WERI-Rb-1 (cell line): ENCODE data around the gene TECTA.
"Not testable (repeated sequence)": the region's sequence is repeated elsewhere in the genome, so short reads cannot be mapped to it uniquely, and the experiment has no call there.

Experiments
- DNase-seq: peaks from one replicate; pipeline ENCODE4 v3.0.0-alpha.2; 2020
- H3K27ac ChIP-seq: fragments of 250-450 bp; sonication (Bioruptor Pico); 2 replicates; pipeline ENCODE4 v1.5.1; 2020; ENCODE audit warnings: mild to moderate bottlenecking, moderate library complexity
- H3K27me3 ChIP-seq: fragments of 250-450 bp; sonication (Bioruptor Pico); 2 replicates; pipeline ENCODE4 v1.5.1; 2021; ENCODE audit warnings: mild to moderate bottlenecking, low read depth, moderate library complexity; ENCODE audit not compliant: insufficient read depth, severe bottlenecking
- H3K36me3 ChIP-seq: fragments of 250-450 bp; sonication (Bioruptor Pico); 2 replicates; pipeline ENCODE4 v1.5.1; 2020; ENCODE audit warnings: mild to moderate bottlenecking, moderate library complexity
- H3K4me3 ChIP-seq: 2 replicates; pipeline ENCODE4 v1.5.1; 2011; ENCODE audit warnings: low read depth, mild to moderate bottlenecking, control low read depth, low read length
- H3K9me3 ChIP-seq: fragments of 250-450 bp; sonication (Bioruptor Pico); 2 replicates; pipeline ENCODE4 v1.5.1; 2021; ENCODE audit warnings: mild to moderate bottlenecking, moderate library complexity; ENCODE audit not compliant: severe bottlenecking
- TF ChIP-seq, protein P1 (sequence below): IDR thresholded peaks from 2 replicates; pipeline ENCODE4 v1.5.1; 2011; ENCODE audit warnings: low read depth, mild to moderate bottlenecking, control low read depth, inconsistent platforms, low read length

The TECTA gene

GRCh38 chr11:121163658-121164308 lies 62.7 kb downstream of the TECTA start:
- Histone ChIP-seq H3K27ac (no peak overlapping the region), H3K4me3 (no peak overlapping the region), H3K36me3 (no peaks in the 10 kb centered on the region), H3K9me3 (no peaks in the 10 kb centered on the region), H3K27me3 (no peaks in the 10 kb centered on the region)
- DNase-seq, result no peak
- TF ChIP-seq, protein P1, sequence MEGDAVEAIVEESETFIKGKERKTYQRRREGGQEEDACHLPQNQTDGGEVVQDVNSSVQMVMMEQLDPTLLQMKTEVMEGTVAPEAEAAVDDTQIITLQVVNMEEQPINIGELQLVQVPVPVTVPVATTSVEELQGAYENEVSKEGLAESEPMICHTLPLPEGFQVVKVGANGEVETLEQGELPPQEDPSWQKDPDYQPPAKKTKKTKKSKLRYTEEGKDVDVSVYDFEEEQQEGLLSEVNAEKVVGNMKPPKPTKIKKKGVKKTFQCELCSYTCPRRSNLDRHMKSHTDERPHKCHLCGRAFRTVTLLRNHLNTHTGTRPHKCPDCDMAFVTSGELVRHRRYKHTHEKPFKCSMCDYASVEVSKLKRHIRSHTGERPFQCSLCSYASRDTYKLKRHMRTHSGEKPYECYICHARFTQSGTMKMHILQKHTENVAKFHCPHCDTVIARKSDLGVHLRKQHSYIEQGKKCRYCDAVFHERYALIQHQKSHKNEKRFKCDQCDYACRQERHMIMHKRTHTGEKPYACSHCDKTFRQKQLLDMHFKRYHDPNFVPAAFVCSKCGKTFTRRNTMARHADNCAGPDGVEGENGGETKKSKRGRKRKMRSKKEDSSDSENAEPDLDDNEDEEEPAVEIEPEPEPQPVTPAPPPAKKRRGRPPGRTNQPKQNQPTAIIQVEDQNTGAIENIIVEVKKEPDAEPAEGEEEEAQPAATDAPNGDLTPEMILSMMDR, result no peak

DNA sequence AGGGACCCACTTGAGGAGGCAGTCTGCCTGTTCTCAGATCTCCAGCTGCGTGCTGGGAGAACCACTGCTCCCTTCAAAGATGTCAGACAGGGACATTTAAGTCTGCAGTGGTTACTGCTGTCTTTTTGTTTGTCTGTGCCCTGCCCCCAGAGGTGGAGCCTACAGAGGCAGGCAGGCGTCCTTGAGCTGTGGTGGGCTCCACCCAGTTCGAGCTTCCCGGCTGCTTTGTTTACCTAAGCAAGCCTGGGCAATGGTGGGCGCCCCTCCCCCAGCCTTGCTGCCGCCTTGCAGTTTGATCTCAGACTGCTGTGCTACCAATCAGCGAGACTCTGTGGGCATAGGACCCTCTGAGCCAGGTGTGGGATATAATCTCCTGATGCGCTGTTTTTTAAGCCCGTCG lies 76.6 kb downstream of the TECTA start:
- H3K4me3 ChIP-seq, H3K27ac ChIP-seq, H3K27me3 ChIP-seq, H3K9me3 ChIP-seq, DNase-seq, H3K36me3 ChIP-seq: not testable (repeated sequence)

DNA sequence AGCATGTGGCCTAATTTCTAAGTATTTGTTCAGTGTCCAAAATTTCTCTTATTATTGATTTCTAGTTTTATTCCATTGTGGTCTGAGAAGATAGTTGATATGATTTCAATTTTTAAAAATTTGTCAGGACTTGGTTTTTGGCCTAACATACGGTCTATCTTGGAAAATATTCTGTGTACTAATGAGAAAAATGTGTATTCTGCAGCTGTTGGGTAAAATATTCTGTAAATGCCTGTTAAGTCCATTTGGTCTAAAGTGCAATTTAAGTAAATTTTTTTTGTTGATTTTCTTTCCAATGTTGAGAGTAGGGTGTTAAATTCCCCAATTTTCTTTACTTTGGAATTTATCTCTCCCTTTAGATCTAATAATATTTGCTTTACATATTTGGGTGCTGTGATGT lies 78.3 kb downstream of the TECTA start:
- H3K27ac ChIP-seq, result no peak overlapping the region
- no peak overlapping the region for H3K4me3 ChIP-seq
- H3K27me3 ChIP-seq, result no peaks in the 10 kb centered on the region
- no peak for DNase-seq
- peaks cover 2% of the 10 kb centered on the region for H3K9me3 ChIP-seq
- TF ChIP-seq, protein P1, result no peak
- H3K36me3 ChIP-seq, result no peaks in the 10 kb centered on the region

GRCh38 chr11:121180183-121180582 lies 79.1 kb downstream of the TECTA start:
- Histone ChIP-seq H3K4me3 (no peak overlapping the region), H3K36me3 (no peaks in the 10 kb centered on the region), H3K9me3 (peaks cover 2% of the 10 kb centered on the region), H3K27ac (no peak overlapping the region), H3K27me3 (no peaks in the 10 kb centered on the region)
- TF ChIP-seq, protein P1, result no peak
- no peak for DNase-seq

DNA sequence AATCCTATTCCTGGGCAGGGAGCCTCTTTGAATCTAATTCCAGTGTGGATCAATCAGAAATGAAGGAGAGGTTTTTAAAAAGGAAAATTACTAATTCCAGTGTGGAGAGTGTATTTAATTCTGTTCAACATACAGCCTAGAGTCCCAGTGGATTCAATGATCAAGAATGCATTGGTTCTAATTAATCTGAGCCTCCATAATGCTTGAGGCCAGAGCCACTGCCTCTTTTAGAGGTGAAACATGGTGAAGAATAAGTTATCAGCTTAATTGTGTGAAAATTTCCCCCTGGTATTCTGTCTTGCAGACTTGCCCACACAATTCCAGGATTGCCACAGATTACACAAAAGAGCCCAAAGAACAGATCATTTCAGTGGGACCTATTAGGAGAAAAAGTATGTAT lies 87.7 kb downstream of the TECTA start:
- DNase-seq, result no peak
- H3K27ac ChIP-seq, result no peak overlapping the region
- TF ChIP-seq, protein P1, result no peak

DNA sequence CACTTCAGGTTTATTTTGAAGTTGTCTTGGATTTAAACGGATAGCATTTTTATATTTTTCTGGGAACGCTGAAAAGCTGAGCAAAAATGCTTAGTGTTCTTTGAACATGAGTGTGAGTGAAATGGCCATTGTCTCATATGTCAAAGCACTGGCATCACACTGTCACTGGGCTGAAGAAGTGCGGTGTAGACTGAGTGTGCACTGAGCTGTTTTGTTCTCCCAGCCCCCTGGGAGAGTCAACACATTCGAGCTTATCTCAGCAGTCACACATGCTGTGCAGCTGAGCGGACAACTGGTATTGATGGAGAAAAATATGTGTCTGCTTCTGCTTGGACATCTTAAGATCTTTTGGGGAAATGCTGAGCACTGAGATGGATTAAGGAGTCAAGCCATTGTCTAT lies 90.8 kb downstream of the TECTA start:
- no peak overlapping the region for H3K4me3 ChIP-seq
- no peaks in the 10 kb centered on the region for H3K27me3 ChIP-seq
- H3K27ac ChIP-seq, result no peak overlapping the region
- H3K36me3 ChIP-seq, result no peaks in the 10 kb centered on the region
- H3K9me3 ChIP-seq, result no peaks in the 10 kb centered on the region
- no peak for DNase-seq
- TF ChIP-seq, protein P1, result no peak

More for the DNA sequence above, 87.7 kb downstream of the TECTA start:
- no peaks in the 10 kb centered on the region for H3K9me3 ChIP-seq
- H3K4me3 ChIP-seq, result no peak overlapping the region
- H3K27me3 ChIP-seq, result no peaks in the 10 kb centered on the region
- H3K36me3 ChIP-seq, result no peaks in the 10 kb centered on the region
